ENCODE data around the gene CHRM3. TPM values are rescaled to one million over a fixed set of nuclear protein-coding genes. Genes with fewer than 3 reads are reported as not detected.

The CHRM3 gene
- total RNA-seq, 1 experiment from 2014 or later = 0.13 TPM

DNA sequence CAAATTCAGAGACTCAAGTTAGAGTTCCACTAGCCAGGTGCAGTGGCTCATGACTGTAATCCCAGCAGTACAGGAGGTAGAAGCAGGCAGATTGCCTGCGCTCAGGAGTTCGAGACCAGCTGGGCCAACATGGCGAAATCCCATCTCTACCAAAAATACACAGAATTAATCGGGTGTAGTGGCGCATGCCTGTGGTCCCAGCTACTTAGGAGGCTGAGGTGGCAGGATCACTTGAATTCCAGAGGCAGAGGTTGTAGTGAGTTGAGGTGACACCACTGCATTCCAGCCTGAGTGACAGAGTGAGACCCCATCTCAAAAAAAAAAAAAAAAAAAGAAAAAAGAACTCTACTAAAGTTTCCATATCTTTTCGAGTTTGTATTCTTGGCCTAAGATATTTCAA lies 36.7 kb upstream of the CHRM3 start:
- no TSS peak for BruUV-seq (replicated peaks)
- no peak overlapping the region for H3K4me3 ChIP-seq (ENCODE audit: low read depth in 2 of 2, low read length in 2 of 2)
- no peak overlapping the region for H3K27ac ChIP-seq (ENCODE audit: low read length)
- H3K9me3 ChIP-seq (ENCODE audit: control insufficient read depth, insufficient read depth, low read depth, low read length) = no peaks in the 10 kb centered on the region
- in situ Hi-C loops (cut with HindIII; ENCODE audit: low pct_unique_long_range_greater_than_20kb, low sequenced_read_pairs) = no loop called here
- ATAC-seq = no peak
- ChIA-PET CTCF (no interaction called here), POLR2A (interaction anchor here (0.7 kb wide), 1 partner anchor 17 kb away, joined by 12 read pairs; no protein-coding TSS in a partner anchor)
- no peak for DNase-seq (ENCODE audit: low read depth, low spot score)
- no peaks in the 10 kb centered on the region for H3K36me3 ChIP-seq (ENCODE audit: control insufficient read depth, insufficient read depth, low read length)
- TF ChIP-seq SIN3A (IDR thresholded peaks at IDR 0.05; ENCODE audit: borderline replicate concordance, insufficient read depth, low read depth, low read length) = no peak
- TF ChIP-seq, protein P1, sequence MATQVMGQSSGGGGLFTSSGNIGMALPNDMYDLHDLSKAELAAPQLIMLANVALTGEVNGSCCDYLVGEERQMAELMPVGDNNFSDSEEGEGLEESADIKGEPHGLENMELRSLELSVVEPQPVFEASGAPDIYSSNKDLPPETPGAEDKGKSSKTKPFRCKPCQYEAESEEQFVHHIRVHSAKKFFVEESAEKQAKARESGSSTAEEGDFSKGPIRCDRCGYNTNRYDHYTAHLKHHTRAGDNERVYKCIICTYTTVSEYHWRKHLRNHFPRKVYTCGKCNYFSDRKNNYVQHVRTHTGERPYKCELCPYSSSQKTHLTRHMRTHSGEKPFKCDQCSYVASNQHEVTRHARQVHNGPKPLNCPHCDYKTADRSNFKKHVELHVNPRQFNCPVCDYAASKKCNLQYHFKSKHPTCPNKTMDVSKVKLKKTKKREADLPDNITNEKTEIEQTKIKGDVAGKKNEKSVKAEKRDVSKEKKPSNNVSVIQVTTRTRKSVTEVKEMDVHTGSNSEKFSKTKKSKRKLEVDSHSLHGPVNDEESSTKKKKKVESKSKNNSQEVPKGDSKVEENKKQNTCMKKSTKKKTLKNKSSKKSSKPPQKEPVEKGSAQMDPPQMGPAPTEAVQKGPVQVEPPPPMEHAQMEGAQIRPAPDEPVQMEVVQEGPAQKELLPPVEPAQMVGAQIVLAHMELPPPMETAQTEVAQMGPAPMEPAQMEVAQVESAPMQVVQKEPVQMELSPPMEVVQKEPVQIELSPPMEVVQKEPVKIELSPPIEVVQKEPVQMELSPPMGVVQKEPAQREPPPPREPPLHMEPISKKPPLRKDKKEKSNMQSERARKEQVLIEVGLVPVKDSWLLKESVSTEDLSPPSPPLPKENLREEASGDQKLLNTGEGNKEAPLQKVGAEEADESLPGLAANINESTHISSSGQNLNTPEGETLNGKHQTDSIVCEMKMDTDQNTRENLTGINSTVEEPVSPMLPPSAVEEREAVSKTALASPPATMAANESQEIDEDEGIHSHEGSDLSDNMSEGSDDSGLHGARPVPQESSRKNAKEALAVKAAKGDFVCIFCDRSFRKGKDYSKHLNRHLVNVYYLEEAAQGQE (IDR thresholded peaks at IDR 0.05; ENCODE audit: insufficient read depth in 1 of 2, low read depth in 2 of 2, low read length in 1 of 2) = no peak
- TF ChIP-seq, protein P2, sequence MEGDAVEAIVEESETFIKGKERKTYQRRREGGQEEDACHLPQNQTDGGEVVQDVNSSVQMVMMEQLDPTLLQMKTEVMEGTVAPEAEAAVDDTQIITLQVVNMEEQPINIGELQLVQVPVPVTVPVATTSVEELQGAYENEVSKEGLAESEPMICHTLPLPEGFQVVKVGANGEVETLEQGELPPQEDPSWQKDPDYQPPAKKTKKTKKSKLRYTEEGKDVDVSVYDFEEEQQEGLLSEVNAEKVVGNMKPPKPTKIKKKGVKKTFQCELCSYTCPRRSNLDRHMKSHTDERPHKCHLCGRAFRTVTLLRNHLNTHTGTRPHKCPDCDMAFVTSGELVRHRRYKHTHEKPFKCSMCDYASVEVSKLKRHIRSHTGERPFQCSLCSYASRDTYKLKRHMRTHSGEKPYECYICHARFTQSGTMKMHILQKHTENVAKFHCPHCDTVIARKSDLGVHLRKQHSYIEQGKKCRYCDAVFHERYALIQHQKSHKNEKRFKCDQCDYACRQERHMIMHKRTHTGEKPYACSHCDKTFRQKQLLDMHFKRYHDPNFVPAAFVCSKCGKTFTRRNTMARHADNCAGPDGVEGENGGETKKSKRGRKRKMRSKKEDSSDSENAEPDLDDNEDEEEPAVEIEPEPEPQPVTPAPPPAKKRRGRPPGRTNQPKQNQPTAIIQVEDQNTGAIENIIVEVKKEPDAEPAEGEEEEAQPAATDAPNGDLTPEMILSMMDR (IDR thresholded peaks at IDR 0.05) = no peak
- no peak for TF ChIP-seq TCF7L2 (IDR thresholded peaks at IDR 0.05; ENCODE audit: low read depth, low read length)
- no peak for TF ChIP-seq POLR2AphosphoS5 (IDR thresholded peaks at IDR 0.05; ENCODE audit: low read depth, low read length)
- no peaks in the 10 kb centered on the region for H3K4me1 ChIP-seq (ENCODE audit: control insufficient read depth, insufficient read depth, low read length)
- intact Hi-C loops (cut with micrococcal nuclease; ENCODE audit: unreplicated experiment) = no loop called here
- H3K27me3 ChIP-seq (ENCODE audit: control insufficient read depth, insufficient read depth, low read length) = no peaks in the 10 kb centered on the region

DNA sequence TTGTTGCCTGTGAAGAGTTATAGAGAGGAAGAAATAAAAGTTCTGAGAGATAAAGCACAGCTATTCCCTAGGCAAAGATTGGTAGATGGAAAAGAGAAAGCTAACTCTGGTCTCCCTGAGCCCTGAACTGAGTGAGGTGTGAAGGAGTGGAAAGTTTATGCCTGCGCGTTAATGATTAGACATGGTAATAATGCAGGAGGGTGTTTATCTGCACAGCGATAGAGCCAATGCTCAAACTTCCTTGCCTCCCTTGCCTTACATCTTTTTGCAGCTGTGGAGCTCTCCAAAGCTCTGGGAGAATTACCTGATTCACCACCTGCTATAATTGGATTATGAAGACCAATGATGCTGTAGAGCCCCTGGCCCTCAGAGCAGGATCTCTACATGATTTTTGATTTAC lies 32.8 kb upstream of the CHRM3 start:
- intact Hi-C loops (cut with micrococcal nuclease; ENCODE audit: unreplicated experiment) (no loop called here), in situ Hi-C loops (cut with HindIII; ENCODE audit: low pct_unique_long_range_greater_than_20kb, low sequenced_read_pairs) (no loop called here)
- CTCF ChIA-PET = no interaction called here
- ATAC-seq = no peak
- no peaks in the 10 kb centered on the region for H3K36me3 ChIP-seq (ENCODE audit: control insufficient read depth, insufficient read depth, low read length)
- H3K9me3 ChIP-seq (ENCODE audit: control insufficient read depth, insufficient read depth, low read depth, low read length) = no peaks in the 10 kb centered on the region
- POLR2A ChIA-PET = no interaction called here
- no peak overlapping the region for H3K27ac ChIP-seq (ENCODE audit: low read length)
- no peak overlapping the region for H3K4me3 ChIP-seq (ENCODE audit: low read depth in 2 of 2, low read length in 2 of 2)
- no peak for TF ChIP-seq POLR2AphosphoS5 (IDR thresholded peaks at IDR 0.05; ENCODE audit: low read depth, low read length)
- TF ChIP-seq SIN3A (IDR thresholded peaks at IDR 0.05; ENCODE audit: borderline replicate concordance, insufficient read depth, low read depth, low read length) = no peak
- no peak for TF ChIP-seq TCF7L2 (IDR thresholded peaks at IDR 0.05; ENCODE audit: low read depth, low read length)
- TF ChIP-seq, protein P2 (IDR thresholded peaks at IDR 0.05) = no peak
- TF ChIP-seq, protein P1 (IDR thresholded peaks at IDR 0.05; ENCODE audit: insufficient read depth in 1 of 2, low read depth in 2 of 2, low read length in 1 of 2) = no peak
- BruUV-seq (replicated peaks) = no TSS peak
- no peaks in the 10 kb centered on the region for H3K4me1 ChIP-seq (ENCODE audit: control insufficient read depth, insufficient read depth, low read length)
- DNase-seq (ENCODE audit: low read depth, low spot score) = no peak
- no peaks in the 10 kb centered on the region for H3K27me3 ChIP-seq (ENCODE audit: control insufficient read depth, insufficient read depth, low read length)
